OCI-M2 (cell line): ENCODE measurements around the gene ADARB2.

ENCODE experiments used
- DNase-seq: peaks from one replicate; lab custom pipeline; 2025; ENCODE audit not compliant: unreplicated experiment; lab: John Stamatoyannopoulos, UW

The ADARB2 gene

DNA sequence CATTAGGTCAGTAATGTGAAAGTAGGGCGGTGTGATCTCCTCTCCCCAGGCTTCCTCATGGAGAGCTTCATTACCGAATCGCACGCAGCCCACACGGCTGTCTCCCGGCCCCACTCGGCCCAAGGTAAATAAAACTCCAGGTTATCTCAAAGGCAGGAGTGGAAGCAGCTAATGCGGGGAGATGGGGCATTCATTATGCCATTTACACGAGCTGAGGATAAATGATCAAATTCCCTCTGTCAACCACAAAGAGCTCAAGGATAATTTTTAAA, 93.5 kb downstream of the ADARB2 start:
- no peak for DNase-seq

DNA sequence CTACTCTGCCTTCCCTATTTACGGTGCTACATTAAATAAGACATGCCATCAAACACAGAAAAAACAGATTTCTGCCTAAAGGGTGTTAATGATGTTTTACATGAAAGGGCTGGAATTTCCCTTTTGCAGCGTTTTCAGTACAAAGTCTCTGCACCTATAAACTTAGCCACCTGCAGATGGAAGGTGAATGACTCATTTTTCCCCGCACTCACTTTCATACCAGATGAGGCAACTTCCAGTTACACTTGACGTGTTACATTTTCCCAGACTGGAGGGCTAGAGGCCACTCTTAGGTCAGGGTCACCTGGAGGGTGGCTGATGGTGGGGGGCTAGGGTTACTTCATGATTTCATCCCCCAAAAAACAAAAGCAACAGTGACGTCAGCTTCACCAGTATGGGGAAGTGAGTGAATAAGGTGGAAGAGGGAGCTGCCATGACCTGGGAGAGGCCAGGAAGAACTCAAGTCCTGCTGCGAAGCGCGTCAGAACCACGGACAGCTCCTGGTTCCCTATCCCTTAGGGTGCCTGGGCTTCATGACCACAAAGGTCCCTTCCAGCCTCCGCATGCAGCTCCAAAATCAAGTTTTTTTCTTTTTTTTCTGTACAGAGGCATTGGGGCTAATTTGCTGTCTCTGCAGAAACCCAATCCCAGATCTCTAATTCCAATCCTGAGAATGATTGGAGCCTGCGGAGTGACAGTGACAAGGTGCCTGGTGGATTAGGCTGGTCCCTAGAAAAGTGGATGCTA, 94.0 kb downstream of the ADARB2 start:
- DNase-seq, result no peak

DNA sequence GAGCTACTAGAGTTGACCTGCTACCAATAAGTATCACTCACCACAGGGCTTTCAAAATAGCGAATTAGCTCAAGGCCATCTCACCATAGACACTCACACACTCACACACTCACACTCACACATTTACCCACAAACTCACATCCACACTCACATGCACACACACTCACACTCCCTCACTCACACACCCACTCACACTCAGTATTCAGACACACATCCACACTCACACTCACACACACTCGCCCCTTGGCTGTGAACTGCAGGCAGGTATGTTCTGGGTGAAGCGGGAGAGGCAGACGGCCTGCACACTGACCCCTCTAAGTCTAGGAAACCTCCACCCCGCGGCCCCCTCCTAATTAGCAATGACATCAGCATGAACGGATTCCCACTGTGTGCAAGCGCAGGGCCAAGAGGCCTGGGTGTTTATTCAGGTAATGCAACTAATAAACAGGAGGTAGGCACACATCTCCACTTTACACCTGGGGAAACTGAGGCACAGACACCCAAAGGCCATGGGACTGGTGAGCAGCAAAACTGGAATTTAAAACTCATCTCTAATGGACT, 94.6 kb downstream of the ADARB2 start:
- no peak for DNase-seq

DNA sequence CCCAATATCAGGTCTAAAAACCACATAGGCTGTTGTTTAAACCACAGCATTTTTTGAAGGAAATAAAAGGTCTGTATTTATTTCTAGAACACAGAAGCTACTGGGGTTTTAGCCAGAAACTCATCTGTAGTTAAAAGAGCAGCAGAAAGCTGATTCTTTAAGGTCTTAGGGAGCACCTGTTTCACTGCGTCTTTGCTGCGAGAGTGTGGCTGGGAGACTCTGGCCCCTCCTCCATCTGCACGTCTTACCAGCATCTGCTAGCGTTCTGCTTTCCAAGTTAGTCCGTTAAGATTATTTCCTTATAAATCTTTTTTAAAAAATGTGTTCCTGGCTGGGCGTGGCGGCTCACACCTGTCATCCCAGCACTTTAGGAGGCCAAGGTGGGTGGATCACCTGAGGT, 95.9 kb downstream of the ADARB2 start:
- no peak for DNase-seq

DNA sequence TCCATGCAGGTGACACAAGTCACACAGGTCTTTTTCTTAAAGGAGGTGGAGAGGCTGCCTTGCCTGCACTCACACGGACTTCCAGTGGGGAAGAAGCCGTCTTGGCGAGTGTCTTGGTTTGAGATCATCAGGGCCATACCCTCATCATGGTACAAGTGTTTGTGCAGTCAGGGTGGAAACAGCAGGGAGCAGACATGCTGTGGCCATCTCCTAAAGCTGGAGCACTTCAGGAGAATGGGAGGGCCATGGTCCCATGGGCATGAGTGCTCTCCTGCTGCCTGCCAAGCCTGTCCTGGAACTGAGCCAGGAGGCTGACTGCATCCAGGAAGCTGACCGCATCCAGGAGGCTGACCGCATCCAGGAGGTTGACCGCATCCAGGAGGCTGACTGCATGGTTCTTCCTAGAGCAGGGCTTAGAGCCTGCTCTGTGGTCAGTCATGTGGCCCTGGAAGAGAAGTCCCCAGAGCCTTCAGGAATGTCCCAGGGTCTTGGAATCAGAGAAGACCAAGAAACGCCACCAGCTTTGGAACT, 98.4 kb downstream of the ADARB2 start:
- DNase-seq, result no peak

DNA sequence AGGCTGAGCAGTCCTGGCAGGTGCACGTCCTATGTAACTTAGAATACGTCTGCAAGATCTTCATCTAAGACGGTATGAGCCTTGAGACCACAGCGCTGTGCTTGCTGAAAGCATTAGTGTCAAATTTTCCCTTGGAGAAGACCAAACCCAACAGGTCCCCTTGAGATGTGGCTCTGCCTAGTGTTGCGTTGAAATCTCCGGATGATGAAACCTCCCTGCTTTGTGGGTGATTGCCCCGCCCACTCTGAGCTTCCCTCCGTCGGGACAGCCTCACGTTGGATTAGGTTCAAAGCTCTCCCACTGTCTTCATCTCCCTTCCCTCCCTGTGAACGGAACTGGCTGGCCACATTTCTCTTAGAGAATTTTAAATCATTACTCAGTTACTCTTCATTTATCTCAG, 102.0 kb downstream of the ADARB2 start:
- no peak for DNase-seq

DNA sequence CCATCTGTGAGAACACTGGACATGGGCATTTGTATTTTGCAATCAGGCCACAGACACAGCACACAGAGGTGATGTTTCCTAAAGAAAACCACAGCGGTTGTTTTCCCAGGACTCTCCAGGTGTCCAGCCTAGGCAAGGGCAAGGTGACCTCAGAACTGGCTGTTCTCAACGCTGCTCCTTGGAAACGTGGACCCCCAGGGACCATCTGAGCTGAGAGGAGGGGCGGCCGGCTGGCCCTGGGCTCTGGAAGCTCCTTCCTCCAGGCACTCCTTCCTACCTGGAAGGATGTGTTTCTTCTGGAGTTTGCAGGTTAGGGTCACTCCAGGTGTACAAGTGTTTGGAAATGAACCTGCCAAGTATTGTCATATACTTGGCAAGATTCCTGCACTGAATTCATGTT, 103.1 kb downstream of the ADARB2 start:
- DNase-seq, result no peak

DNA sequence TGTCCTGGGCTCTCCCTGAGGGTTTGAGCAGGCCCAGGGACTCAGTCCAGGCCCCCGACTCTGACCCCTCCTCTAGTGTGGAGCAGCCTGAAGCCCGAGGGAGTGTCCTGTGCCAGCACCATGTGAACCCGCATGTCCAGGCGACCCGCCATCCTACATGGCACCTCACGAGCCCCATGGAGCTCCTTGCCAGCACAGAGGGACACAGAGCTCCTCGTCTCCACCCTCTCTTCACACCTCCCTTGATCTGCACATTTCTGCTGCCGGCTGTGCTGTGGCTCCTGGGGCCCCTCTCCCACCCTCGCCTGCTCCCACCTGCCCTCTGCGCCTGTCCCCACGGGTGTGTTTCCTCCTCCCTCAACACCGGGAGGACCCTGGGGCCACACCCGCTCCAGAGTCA, 103.5 kb downstream of the ADARB2 start:
- no peak for DNase-seq

DNA sequence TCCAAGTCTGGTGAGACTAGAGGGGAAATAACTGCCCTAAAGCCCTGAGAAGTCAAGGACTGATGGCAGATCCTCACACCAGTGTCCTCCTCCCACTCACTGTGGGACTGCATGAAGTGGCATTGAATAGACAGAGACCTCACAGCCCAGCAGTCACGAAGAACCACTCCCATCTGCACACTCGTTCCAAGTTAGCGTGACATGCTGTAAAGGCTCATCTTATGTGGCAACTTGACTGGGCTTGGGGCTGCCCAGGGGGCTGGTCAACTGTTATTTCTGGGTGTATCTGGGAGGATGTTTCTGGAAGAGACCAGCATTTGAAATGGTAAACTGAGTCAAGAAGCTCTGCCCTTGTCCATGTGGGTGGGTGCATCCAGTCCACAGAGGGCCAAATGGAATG, 104.7 kb downstream of the ADARB2 start:
- DNase-seq, result no peak

DNA sequence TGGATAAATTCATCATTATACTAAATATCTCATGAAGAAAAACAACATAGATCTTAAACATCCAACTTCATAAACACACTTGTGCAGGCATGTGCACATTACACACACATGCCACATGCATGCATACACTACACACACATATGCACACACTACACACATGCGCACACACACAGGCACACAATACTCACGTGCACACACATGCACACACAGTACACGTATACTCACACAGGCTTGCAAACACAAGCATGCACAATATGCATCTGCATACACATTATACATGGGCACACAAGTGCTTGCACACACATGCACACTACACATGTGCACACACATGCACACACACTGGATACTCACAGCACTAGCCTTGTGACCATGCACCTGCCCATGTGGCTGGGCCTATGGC, 105.2 kb downstream of the ADARB2 start:
- DNase-seq, result no peak

DNA sequence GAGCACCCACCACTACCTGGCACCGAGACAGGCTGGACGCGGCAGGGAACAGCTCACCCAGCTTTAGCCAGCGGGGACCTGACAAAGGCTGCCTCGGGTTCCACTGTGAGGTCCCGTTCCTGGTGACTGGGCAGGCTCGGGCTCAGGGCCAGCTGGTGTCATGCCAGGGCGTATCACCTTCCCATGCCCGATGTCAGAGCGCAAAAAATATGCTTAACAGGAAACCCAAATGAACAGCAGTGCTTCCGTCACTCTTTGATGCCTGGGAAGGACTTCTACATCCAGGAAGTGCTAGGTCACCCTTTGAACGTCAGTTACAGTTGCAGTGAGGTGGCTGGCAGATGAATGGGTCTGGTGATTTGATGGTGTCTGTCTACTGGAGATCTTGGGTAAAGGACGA, 106.0 kb downstream of the ADARB2 start:
- no peak for DNase-seq

DNA sequence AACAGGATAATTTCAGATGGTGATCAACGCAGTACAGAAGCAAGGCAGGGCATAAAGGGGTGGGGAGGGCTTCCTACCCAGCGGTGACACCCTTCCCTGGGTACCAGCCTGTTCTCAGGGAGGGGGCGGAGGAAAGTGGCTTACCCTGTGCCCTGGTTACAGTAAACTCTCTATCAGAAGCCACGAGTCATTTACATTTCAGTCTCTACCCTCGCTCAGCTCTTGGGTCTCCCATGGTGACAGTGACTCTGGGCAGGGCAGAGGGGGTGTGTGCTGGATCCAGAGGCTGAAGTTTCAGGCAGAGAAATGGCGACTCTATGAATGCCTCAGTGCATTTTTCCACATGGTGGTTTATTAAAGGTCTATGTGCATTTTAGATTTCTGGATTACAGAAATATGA, 107.0 kb downstream of the ADARB2 start:
- no peak for DNase-seq

DNA sequence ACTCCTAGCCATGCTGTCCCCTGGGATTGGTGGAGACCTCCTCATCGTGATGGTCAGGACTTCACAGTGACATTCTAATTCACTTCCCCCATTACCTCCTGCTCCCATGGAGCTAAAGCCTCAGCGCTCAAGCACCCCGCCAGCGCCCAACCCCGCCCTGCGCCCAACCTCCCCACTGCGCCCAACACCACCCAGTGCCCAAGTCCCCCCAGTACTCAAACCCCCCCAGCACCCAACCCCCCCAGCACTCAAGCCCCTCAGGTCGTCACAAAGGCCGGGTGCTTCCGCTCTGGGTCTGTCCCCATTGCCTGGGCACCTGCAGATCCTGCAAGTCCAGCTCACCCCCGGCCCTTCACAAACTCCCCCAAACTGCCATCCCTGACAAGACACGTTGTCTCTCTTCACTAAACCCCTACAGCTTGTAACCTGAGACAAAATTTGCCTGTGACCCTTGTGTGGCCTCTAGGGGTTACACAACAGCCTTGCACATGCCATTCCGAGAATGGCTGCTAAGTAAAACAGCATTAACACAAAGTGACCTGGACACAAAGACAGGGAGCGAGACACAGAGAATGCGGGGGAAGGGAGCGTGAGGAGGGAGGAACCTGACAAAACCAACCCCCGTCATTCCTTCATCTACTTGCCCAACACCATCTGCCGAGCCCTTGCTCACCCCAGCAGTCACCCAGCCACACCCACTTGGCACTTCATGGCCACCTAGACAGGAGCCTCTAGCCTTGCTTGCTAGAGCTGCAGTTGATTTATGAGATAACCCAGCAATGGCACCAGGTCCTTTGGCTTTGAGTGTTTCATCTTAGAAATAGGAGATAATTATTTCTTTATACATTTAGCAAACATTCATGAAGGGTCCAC, 107.8 kb downstream of the ADARB2 start:
- no peak for DNase-seq

DNA sequence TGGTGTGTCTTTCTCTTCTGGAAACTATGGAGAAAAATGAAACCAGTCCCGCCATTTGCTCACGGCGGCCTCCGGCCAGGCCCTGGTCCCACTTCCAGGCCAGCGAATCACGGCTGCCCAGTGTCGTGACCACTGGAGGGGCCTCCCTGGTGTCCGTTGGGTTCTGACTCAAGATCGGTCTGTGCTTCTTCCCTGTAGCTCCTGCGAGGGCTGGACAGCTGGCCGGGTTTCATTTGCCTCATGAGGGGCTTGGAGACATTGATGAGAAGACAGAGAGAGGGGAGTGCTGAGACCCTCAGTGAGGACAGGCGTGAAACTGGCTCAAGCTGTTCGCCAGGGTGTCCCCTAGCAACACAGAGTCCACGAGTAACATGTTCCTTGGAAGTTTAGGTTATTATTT, 108.6 kb downstream of the ADARB2 start:
- DNase-seq, result no peak

DNA sequence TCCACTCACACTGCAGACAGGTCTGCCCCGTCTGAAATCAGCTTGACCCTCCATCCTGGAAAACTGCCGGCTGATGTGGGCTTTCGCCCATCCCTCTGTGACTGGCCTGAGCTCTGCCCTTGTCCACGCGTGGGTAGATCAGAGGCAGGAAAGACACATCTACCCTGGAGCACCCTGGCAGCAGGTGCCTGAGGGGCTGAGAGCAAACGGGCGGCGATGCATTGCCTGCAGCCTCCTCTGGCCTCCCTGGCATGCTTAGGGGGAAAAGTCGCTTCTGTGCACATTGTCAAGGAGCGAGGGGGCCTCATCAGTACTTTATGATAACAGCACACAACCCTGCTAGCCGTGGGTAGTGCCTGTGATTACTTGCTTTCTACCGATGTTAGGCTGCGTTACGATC, 109.4 kb downstream of the ADARB2 start:
- DNase-seq, result no peak

DNA sequence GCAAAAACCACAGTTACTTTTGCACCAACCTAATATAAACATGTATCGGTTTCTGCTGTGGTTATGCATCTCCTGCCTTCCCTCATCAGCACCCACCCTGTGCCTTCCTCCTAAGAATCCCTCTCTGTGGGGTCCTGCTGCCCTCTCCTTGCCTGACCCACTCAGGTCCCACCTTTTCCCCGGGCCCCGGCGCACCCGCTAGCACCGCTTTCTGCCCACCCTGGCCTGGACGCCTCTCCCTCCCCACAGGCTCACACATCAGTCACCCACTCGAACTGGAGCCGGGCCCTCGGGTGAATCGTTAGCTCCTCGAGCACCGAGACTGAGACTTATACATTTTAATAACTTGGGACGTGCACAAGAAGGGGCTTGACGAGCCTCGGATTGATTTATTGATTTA, 110.5 kb downstream of the ADARB2 start:
- no peak for DNase-seq

DNA sequence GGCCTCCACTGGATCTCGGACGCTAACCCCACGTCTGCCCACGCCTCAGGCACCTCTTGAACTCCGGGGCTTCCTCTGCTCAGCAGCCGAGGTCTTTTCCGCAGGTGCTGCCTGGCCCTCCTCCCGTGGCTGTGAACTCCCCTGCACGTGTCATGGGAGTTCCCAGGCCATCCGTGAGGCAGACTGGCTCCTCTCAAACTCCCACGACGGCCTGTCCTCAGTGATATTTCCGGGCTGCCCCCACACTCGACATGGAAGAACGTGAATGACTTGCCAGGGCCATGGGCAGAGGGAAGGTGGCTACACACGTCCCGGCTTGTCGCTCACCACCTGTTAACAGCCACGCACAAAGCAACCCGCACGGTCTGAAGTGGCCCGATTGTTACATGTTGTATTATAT, 110.9 kb downstream of the ADARB2 start:
- no peak for DNase-seq

DNA sequence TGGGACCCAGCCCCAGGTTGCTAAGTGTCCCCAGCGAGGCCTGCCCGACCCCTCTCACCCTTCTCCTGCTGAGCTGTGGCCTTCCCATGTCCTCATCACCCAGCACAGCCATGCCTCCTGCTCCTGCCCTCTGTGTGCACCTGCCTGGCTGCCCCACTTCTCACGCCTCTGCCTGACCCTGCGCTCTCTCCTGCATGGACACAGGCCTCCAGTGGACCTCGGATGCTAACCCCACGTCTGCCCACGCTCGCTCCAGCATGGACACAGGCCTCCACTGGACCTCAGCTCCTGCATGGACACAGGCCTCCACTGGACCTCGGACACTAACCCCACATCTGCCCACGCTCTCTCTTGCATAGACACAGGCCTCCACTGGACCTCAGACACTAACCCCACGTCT, 111.6 kb downstream of the ADARB2 start:
- DNase-seq, result no peak

DNA sequence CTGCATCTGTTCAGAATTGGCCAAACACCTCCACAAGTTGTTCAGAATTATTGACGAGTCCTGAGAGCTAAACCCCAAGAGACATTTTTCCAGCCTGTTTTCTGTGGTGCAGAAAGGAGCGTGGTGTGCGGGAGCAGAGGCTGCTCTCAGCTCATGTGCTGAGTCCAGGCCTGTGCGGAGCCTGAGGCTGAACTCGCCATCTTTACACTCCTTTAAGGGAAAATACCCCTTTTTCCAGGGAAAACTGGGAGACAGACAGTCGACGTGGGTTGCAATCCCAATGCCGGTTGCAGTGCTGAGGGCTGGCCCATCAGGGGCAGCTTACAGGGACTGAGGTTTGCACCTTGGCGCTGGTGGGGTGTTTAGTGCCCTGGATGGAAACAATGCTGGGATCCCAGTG, 112.2 kb downstream of the ADARB2 start:
- no peak for DNase-seq

DNA sequence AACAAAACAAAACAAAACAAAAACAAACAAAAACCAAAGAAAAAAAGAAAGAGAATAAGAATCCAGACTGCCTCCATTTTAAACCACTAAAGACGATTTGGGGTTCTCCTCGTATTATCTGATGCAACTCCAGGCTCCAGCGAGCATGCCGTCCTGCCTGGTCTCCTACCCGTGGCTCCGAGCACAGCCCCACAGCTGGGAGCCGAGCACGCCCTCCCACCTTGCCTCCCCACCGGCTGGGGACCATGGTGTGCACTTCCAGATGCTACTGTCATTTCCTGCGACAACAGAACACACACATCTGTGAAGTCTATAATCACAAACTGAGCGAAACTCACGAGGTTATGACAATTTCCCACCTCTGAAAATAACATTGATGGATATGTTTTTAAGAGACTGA, 113.1 kb downstream of the ADARB2 start:
- no peak for DNase-seq

DNA sequence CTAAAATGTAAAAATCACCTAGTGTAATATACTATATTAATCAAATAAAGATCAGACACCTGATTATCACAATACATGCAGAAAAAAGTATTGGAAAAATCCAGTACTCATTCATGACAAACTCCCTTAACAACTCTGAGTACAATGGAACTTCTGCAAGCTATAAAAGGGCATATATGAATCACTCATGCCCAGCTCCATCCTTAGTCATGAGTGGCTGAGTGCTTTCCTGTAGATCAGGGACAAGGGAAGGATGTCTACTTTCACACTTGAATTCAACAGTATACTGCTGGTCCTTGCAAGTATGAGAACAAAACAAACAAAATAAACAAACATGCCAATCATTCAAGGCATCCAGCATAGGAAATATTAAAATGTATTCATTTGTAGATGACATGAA, 116.5 kb downstream of the ADARB2 start:
- no peak for DNase-seq
